GM23338 (cell line): ENCODE data around the gene RFWD3.

Experiments
- EZH2phosphoT487 ChIP-seq: fragments of 200-600 bp; sonication (generic); IDR thresholded peaks from one replicate; pipeline ENCODE4 v1.8.1; 2018; ENCODE audit warnings: antibody characterized with exemption; ENCODE audit not compliant: unreplicated experiment
- STAT1 ChIP-seq: IDR thresholded peaks from one replicate; pipeline ENCODE4 v1.6.1; 2016; ENCODE audit warnings: antibody characterized with exemption; ENCODE audit not compliant: unreplicated experiment
- TF ChIP-seq, protein P1 (sequence below), 2 experiments: fragments of 200-600 bp in 1 of 2; sonication (generic) in 1 of 2; conservative IDR thresholded peaks; 2 replicates each; pipeline versions ENCODE4 v1.5.1 to v1.6.1; 2016 to 2017; ENCODE audit warnings: antibody characterized with exemption in 2 of 2, low read depth in 2 of 2, mild to moderate bottlenecking in 2 of 2, moderate library complexity in 1 of 2

GRCh38 chr16:74657870-74658642 is 8.6 kb downstream of the RFWD3 start:
- TF ChIP-seq STAT1 = no peak
- TF ChIP-seq EZH2phosphoT487 = no peak
- TF ChIP-seq, protein P1, sequence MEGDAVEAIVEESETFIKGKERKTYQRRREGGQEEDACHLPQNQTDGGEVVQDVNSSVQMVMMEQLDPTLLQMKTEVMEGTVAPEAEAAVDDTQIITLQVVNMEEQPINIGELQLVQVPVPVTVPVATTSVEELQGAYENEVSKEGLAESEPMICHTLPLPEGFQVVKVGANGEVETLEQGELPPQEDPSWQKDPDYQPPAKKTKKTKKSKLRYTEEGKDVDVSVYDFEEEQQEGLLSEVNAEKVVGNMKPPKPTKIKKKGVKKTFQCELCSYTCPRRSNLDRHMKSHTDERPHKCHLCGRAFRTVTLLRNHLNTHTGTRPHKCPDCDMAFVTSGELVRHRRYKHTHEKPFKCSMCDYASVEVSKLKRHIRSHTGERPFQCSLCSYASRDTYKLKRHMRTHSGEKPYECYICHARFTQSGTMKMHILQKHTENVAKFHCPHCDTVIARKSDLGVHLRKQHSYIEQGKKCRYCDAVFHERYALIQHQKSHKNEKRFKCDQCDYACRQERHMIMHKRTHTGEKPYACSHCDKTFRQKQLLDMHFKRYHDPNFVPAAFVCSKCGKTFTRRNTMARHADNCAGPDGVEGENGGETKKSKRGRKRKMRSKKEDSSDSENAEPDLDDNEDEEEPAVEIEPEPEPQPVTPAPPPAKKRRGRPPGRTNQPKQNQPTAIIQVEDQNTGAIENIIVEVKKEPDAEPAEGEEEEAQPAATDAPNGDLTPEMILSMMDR (conservative IDR thresholded peaks at IDR 0.05; ENCODE audit: low read depth in 2 of 2) = no peak
